ENCODE results near the gene CGGBP1.
A peak's percentile ranks its signal among the peaks of the same experiment; 100 is the strongest.

Gene CGGBP1, protein sequence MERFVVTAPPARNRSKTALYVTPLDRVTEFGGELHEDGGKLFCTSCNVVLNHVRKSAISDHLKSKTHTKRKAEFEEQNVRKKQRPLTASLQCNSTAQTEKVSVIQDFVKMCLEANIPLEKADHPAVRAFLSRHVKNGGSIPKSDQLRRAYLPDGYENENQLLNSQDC

DNA sequence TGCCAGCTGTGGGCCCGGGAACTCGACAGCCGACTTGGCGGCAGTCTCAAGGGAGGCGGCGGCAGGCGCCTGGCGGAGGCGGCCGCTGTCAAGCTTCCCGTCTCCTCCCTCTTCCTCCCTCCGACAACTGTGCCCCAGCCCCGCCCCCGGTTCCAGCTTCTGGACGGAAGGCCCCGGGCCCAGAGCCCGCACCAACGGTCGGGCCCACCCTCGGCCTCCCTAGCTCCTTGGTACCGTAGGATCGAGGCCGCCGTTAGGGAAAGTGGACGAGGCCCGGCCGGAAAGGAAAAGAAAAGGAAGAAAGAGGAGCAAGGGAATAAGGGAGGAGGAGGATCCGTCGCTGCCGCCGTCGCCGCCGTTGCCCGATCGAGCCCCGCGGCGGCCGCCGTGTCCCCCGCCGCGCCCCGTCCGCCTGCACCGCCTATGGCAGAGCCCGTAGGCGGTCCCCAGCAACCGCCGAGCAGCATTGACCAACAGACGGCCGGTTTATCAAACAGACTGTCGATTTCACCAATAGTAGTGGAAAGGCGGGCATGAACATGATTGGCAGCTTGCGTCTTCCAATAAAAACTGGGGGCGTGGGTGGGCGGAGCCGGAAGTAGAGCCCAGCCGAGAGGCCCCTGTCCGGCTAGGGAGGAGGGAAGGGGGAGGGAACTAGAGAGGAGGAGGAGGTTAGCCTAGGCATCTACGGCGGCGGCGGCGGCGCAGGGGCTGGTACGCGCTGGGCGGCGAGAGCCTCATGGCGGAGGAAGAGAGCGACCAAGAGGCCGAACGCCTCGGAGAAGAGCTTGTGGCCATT is at the start of gene CGGBP1, which contains the start of gene ZNF654:
Gene CGGBP1, minus strand, starts transcription at position 425 of the 799 bp plus-strand sequence. CDS start 3,029 bp downstream, outside the sequence.
Gene ZNF654, plus strand, starts transcription at position 675 of the 799 bp plus-strand sequence. Its CDS starts 65 bp downstream, at position 740.
- peak; percentile 98 to 99 for DNase-seq (ENCODE audit: low read depth in 1 of 2, low spot score in 1 of 2)

GRCh38 chr3:88105325-88105724 is 46.5 kb upstream of the CGGBP1 start:
- DNase-seq (ENCODE audit: low read depth in 1 of 2, low spot score in 1 of 2), result no peak

DNA sequence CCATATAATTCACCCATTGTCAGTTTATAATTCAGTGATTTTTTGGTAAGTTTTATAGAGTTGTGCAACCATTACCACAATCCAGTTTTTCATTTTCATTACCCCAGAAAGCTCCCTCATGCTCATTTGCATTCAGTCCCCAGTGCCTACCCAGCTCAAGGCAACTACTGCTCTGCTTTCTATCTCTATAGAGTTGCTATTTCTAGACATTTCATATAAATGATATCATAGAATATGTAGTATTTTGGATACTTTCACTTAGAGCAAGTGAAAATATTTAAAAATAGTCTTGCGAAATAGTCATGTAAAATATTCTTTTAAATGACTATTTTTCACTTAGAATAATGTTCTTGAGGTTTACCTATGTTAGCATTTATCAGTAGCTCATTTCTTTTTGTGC is 42.3 kb upstream of the CGGBP1 start:
- DNase-seq (ENCODE audit: low read depth in 1 of 2, low spot score in 1 of 2), result no peak

- DNase-seq (ENCODE audit: low read depth in 1 of 2, low spot score in 1 of 2), result no peak
These were observed 34.5 kb upstream of the CGGBP1 start for GRCh38 chr3:88093266-88093665.

DNA sequence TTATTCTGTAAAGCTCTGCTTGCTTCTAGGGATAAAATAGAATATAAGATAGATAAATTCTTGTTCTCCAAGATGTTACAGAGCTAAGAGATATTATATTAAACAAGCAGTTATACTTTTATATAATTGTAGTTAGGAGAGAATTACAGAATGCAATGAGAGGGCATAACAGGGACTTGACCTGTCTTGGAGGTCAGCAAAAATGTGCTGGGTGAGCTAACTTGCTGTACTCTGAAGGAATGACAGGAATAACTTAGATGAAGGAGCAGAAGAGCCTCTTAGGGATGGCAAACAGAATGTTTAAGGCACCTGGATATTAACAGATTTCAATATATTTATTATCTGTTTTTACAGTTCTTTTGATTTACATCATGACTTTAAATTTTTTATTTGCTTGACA is 33.5 kb upstream of the CGGBP1 start:
- DNase-seq (ENCODE audit: low read depth in 1 of 2, low spot score in 1 of 2), result no peak

DNA sequence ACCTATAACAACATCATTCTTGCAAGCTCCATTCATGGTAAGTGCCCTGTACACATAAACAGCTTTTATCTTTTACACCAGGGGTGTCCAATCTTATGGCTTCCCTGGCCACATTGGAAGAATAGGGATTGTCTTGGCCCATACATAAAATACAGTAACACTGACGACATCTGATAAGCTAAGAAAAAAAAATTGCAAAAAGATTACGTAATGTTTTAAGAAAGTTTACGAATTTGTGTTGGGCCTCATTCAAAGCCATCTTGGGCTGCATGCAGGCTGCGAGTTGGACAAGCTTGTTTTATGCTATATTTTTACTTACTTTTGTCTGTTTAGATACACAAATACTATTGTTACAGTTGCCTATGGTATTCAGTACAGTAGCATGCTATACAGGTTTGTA is 31.9 kb upstream of the CGGBP1 start:
- no peak for DNase-seq (ENCODE audit: low read depth in 1 of 2, low spot score in 1 of 2)

- DNase-seq (ENCODE audit: low read depth in 1 of 2, low spot score in 1 of 2), result no peak
These were observed 25.3 kb upstream of the CGGBP1 start for GRCh38 chr3:88084097-88084501.

DNA sequence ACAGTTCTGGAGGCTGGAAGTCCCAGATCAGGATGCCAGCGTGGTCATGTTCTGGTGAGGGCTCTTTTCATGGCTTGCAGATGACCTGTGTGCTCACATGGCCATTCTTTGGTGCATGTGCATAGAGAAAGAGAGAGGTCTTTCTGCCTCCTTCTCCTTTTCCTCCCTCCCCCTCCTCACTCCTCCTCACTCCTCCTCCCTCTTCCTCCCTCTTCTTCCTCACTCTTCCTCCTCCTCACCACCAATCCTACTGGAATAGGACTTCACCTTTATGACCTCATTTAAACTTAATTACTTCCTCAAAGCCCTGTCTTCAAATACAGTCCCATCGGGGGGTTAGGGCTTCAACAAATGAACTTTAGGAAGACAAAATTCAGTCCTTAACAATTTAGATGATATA is 24.0 kb upstream of the CGGBP1 start:
- DNase-seq (ENCODE audit: low read depth in 1 of 2, low spot score in 1 of 2), result no peak

DNA sequence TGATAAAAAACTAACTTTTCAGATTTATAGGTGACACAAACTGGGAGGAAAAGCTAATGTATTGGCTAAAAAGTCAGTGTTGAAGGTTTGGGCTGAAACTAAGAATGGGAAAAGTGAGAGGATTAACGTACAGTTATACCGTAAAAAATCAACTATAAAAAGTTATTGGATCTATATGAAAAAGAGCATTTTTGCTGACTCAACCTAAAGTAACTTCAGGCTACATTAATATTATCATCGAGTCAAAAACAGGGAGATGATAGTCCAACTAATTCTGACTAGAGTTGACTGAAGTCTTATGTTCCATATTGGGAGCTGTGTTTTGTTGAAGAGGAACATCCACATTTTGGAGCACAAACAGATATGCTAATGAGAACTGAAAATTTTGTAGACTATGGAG is 20.1 kb upstream of the CGGBP1 start:
- no peak for DNase-seq (ENCODE audit: low read depth in 1 of 2, low spot score in 1 of 2)

DNA sequence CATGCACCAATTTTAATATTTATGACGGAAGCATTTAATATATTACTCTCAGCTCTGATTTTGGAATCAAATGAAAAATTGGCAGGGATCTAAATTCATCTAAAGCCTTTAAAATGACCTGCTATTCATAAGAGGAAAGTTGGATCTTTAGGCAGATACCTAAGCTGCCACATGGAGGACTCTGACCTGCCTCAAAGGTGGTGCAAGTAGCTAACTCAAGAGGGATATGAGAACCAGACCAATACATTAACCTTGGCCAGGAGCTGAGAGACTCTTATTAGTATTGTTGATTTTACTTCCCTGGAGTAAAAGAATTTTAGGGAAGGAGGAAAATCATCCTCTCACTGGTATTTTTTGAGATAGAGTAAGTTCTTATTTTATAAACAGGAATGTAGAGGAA is 17.9 kb upstream of the CGGBP1 start:
- no peak for DNase-seq (ENCODE audit: low read depth in 1 of 2, low spot score in 1 of 2)

DNA sequence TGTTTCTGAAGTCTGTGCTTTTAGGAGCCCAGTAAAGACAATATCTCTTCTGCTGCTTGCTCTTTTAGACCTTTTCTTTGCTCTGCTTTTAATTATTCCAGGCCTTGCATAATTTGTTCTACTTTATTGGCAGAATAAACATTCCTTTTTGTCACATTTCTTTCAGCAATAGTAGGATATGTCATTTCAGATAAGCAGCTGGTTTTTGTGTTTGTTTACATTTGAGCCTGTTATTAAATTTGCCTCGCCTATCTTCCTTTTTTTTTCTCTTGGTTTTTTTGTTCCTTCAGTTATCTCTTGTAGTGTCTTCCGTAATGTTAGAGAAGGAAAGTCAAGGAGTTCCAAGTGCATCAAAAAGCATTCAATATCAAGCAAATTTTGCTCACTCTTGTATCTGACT is 16.7 kb upstream of the CGGBP1 start:
- no peak for DNase-seq (ENCODE audit: low read depth in 1 of 2, low spot score in 1 of 2)

DNA sequence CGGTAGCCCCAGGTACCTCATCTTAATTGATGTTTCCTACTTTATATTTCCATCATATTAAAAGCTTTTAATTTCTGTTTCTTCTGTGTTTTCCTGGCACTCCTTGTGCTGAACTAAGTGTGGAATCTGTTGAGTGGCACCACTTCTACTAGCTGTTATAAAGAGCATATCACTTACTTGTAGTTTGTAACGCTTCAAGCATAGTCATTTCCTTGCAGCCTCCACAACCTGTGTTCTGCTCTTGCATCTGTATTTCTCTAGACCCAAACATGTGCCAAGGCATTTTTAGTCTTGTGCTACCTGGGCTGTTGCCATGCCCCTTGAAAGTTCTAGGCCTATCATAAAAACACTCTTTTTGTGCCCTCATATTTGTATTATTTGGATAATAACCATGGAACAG is 16.3 kb upstream of the CGGBP1 start:
- no peak for DNase-seq (ENCODE audit: low read depth in 1 of 2, low spot score in 1 of 2)

GRCh38 chr3:88061746-88062145 is 2.9 kb upstream of the CGGBP1 start:
- no peak for DNase-seq (ENCODE audit: low read depth in 1 of 2, low spot score in 1 of 2)

- no peak for DNase-seq (ENCODE audit: low read depth in 1 of 2, low spot score in 1 of 2)
These were observed 770 bp upstream of the CGGBP1 start for GRCh38 chr3:88059380-88060170.

- no peak for DNase-seq (ENCODE audit: low read depth in 1 of 2, low spot score in 1 of 2)
These were observed 562 bp downstream of the CGGBP1 start for GRCh38 chr3:88058306-88058580.

- no peak for DNase-seq (ENCODE audit: low read depth in 1 of 2, low spot score in 1 of 2)
These were observed 1.0 kb downstream of the CGGBP1 start for GRCh38 chr3:88057630-88058305.

DNA sequence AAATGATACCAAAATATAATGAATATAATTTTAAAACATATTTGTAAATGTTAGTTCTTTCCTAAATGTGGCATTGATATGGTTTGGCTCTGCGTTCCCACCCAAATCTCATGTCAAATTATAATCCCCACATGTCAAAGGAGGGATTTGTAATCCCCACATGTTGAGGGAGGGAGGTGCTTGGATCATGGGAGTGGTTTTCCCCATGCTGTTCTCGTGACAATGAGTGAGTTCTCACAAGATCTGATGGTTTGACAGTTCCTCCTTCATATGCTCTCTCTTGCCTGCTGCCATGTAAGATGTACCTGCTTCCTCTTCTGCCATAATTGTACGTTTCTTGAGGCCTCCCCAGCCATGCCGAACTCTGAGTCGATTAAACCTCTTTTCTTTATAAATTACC is 12.0 kb downstream of the CGGBP1 start:
- DNase-seq (ENCODE audit: low read depth in 1 of 2, low spot score in 1 of 2), result no peak

- no peak for DNase-seq (ENCODE audit: low read depth in 1 of 2, low spot score in 1 of 2)
These were observed 14.4 kb downstream of the CGGBP1 start for GRCh38 chr3:88044411-88044810.

DNA sequence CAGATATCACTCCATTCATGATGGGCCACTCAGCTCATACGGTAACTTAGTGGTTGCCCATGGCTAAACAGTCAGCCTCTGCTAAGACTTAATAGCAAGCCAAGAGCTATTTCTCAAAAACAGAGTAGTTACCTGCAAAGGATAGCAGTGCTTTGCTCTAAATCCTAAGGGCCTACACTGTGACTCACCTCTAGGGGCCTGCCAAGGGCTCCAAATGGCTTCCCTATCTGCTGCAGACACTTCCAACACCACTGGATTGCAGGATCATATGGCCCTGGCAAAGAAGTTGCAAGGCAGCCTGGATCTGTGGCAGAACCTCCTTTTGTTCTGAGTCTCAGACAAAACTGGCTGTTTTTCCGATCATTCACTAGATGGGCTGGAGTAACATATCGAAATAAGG is 17.8 kb downstream of the CGGBP1 start:
- no peak for DNase-seq (ENCODE audit: low read depth in 1 of 2, low spot score in 1 of 2)

GRCh38 chr3:88040529-88040928 is 18.3 kb downstream of the CGGBP1 start:
- no peak for DNase-seq (ENCODE audit: low read depth in 1 of 2, low spot score in 1 of 2)

DNA sequence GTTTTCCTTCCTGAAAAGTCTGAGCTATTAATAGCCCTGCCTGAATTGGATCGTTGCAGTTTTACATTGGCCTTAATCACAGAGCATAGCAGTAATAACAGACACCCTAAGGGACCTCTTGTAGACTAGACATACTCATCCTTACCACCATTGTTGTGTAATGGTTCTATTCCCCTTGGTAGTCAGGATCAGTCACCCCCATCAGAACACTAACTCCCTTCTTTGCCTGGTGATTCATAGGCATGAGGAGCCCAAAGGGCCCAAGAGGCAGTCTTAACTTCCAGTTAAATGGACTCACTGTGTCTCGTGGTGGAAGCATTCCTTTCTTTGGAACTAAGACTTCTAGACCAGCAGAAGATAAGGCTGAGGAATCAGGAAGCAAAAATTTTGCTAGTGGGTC is 20.2 kb downstream of the CGGBP1 start:
- no peak for DNase-seq (ENCODE audit: low read depth in 1 of 2, low spot score in 1 of 2)

- no peak for DNase-seq (ENCODE audit: low read depth in 1 of 2, low spot score in 1 of 2)
These were observed 22.6 kb downstream of the CGGBP1 start for GRCh38 chr3:88036221-88036620.
